ENCODE results near the gene CFAP157. TPM values are rescaled to one million over a fixed set of nuclear protein-coding genes. Genes with fewer than 3 reads are reported as not detected.
"Not testable (repeated sequence)": the region's sequence is repeated elsewhere in the genome, so short reads cannot be mapped to it uniquely, and the experiment has no call there.

Gene CFAP157
- total RNA-seq, 2 donors from 2014 or later = 0.14 TPM

DNA sequence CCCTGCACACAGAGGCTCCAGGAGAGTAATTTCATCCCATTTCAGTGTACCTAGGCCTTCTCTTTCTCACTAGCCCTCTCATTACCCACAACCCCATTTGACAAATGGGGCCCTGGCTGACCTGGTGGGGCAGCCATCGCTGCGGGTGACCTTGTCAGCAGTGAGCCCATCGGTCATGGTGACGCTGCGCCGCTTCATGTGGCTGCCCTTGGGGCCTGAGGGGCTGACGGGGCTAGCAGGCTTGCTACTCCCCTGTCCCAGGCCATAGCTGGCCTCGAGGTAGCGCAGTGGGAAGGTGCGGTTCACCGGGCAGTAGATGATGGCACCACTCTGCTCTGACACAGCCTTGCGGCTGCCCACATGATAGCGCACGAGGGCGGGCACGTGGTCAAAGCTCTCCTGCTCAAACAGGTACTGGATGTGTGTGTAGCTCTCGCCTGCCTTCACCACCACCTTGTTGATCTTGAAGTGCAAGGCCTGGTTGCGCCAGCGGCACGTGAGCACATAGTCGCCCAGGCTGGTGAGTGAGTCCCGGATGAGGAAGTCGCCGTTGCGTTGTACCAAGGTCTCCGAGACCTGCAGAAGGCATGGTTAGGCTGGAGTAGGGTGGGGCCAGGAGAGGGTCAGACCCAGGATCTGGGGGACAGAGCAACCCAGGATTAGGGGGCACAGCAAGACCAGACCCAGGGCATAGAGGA lies 42.5 kb downstream of the CFAP157 start:
- intact Hi-C loops (cut with DNase I) = no loop called here
- DNase-seq (ENCODE audit: low spot score) = no peak

DNA sequence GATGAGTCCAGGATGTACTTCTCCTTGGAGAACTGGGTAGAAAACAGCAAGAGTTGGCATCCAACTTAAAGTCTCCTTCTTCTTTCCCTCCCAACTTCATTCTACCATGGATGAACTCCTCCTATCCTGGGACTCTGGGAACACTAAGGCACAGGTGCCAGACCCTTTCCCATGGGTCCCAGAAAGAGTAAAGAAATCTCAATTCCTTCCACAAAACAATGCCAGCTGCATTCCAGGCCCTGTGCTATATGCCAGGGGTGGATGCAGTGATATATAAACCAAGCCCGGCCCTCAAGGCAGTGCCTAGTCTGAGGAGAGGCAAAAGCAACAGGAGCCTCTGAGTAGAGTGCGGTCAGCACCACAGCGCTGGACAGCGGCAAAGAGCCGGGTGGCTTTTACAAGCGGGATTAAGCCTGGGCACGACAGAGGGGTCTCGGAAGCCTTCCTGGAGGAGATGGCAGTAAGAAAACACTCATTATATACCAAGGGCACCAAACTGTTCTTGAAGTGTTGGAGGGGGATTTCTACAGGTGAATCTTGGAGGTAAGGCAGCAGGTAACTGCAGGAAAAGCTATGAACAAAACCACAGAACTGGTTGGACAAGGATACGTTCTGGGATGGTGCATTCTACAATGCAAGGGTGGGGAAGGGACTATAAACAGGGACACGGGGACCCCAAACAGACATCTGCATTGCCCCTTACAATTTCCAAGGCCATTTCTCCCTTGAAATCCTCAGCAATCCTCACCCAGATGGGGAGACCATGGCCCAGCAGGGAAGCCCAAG lies 44.7 kb downstream of the CFAP157 start:
- intact Hi-C loops (cut with DNase I) = no loop called here
- DNase-seq (ENCODE audit: low spot score) = no peak

DNA sequence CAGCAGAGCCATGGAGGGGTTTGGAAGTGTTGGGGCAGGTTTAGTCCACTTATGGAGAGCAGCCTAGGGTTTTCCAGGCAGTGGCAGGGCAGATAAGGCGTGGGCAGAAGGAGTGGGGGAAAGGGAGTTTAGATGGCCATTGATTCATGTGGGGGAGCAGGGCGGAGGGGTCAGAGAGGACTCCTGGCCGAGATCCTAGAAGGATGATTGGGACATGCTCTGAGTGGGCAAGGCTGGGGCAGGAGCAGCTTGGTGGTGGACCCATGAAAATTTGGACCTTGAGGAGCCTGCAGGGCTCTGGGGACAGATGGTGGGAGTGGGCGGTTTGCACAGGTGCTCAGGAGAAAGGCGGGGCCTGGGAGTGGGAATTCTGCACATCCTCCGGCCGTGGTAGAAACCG lies 46.4 kb downstream of the CFAP157 start:
- DNase-seq (ENCODE audit: low spot score) = no peak
- intact Hi-C loops (cut with DNase I) = no loop called here

DNA sequence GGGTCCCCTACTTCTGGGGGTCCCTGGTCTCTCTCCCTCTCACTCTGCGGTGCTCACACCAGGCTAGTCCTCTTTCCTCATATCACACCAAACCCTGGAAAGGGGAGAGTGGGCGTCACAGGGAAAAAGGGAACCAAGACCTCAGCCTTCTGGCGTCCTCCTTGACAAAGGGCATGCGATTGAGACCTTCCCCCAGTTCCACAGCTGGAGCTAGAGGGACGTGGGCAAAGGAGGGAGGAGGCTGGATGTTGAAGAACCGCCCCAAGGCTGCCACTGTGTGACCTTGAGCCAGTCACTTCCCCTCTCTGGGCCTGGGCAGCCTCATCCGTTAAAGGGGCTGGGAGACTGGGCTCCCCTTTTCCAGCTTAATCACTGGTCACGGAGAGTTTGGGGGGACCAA lies 46.8 kb downstream of the CFAP157 start:
- intact Hi-C loops (cut with DNase I) = no loop called here
- DNase-seq (ENCODE audit: low spot score) = no peak

DNA sequence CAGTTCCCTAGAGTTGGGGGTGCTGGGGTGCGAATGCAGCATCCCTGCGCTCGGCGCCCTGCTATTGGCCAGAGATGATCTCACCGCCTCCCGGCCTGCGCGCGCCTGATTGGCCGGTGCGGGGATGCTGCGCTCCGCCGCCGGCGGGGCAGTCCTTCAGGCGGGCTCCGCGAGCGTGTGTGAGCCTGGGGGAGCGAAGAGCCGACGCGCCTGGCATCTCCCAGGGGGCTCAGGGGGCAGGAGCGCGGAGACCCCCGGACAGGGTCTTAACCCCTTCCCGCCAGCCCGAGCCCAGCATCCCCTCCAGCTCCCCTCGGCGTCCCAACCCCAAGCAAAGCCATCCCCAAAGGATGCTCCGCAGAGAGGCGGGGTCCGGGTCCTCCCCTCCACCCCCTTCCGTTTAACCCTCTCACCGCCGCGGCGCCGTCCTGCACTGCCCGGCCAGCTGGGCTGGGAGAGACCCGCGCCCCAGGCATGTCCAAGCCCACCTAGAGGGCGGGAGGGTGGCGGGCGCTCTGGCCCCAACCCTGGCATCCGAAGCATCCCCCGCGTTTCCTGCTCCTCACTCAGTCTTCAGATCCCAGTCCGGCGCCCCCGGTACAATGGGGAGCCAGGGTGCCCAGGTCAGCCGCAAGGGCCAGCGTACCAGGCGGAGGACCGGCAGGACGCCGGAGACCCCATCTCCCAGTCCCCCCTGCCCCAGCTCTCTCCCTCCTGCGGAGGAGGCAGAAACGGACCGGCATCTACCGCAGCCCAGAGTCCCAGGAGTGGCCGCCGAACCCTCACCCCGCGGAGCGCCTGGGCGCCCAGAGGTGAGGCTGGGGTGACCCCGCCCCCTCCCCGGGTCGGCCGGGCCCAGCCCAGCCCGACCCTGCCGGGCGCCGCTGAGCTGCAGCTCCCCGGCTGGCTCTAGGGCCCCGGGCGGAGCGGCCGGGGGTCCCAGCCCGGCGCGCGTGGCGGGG lies 47.6 kb downstream of the CFAP157 start:
- no peak for DNase-seq (ENCODE audit: low spot score)
- intact Hi-C loops (cut with DNase I) = no loop called here

DNA sequence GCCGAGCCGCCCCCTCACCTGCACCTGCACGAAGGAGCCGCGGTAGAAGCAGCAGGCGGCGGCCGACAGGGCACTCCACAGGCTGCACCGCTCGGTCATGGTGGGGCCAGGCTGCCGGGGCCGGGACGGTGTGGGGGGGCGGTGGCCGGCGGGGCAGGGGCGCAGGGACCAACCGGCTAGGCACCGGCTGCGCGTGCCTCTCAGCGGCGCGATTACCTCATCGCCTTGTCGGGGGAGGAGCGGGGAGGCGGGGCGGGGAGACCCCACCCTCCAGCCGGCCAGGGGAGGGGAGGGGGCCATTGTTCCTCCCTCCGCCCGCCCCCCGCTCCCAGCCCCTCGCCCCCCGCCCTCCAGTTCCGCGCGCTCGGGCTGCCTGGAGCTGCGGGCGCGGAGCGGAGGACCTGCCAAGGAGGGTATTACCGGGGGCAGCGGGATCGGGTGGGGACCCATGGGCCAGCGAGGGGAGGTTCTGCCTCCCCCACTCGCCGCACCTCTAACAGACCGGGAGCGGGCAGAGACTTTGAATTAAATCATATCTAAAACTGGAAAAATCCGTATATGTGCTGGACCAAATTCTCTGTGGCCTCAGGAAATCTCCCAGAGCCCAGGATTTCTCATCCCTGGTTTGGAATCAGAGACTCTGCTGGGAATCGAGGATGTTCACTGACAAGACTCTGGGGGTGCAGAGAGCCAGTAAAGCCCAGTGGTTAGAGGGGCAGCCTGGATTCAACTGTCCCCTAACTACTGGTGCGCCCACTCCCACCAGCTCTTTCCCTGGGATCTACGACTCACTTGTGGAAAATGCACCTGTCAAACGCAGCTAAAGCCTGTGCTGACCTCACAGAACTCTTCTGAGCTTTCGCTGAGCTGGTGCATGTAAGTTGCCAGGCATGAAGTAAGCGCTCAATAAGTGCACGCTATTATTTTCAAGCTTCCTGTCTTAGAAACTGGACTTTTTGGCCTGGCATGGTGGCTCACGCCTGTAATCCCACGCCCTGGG lies 48.6 kb downstream of the CFAP157 start:
- no peak for DNase-seq (ENCODE audit: low spot score)
- intact Hi-C loops (cut with DNase I) = no loop called here

DNA sequence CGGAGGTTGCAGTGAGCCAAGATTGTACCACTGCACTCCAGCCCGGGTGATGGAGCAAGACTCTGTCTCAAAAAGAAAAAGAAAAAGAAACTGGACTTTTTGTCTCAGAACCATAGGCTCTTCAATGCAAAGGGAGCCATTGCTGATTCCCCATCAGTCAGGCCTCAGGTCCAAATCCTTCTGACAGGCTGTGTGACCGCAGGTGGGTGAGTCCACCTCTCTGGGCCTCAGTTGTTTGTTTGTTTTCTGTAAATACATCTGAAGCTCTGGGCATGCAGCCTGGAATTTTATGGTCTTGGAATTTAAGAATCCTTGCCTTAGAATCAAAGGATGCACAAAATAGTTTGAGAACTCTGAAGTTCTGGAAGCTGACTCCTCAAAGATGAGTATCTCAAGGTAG lies 49.4 kb downstream of the CFAP157 start:
- intact Hi-C loops (cut with DNase I) = no loop called here
- no peak for DNase-seq (ENCODE audit: low spot score)

DNA sequence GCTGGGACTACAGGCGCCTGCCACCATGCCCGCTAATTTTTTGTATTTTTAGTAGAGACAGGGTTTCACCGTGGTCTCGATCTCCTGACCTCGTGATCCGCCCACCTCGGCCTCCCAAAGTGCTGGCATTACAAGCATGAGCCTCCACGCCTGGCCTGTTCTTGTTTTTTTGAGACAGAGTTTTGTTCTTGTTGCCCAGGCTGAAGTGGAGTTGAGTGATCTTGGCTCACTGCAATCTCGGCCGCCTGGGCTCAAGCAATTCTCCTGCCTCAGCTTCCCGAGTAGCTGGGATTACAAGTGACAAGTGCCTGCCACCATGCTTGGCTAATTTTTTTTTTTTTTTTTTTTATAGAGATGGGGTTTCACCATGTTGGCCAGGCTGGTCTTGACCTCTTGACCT lies 50.0 kb downstream of the CFAP157 start:
- DNase-seq (ENCODE audit: low spot score) = not testable (repeated sequence)

DNA sequence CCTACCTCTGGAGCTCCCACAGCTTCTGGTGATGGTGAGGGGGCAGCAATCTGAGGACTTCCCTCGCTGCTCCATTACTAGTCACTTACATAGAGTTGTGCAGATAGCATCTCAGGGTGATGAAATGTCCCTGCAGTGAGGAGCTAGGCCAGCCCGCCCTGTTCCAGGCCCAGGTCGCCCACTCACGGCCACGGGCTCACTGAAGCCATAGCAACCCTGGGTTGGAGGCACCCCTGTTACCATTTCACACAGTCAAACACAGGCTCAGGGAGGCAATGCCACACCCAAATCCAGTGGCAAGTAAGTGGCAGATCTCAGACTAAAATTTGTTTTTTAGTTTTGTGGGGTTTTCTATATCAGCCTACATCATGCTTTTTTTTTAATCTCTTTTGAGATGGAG lies 52.1 kb downstream of the CFAP157 start:
- intact Hi-C loops (cut with DNase I) = no loop called here
- DNase-seq (ENCODE audit: low spot score) = no peak

More for the DNA sequence above, 50.0 kb downstream of the CFAP157 start:
- intact Hi-C loops (cut with DNase I) = not testable (repeated sequence)

DNA sequence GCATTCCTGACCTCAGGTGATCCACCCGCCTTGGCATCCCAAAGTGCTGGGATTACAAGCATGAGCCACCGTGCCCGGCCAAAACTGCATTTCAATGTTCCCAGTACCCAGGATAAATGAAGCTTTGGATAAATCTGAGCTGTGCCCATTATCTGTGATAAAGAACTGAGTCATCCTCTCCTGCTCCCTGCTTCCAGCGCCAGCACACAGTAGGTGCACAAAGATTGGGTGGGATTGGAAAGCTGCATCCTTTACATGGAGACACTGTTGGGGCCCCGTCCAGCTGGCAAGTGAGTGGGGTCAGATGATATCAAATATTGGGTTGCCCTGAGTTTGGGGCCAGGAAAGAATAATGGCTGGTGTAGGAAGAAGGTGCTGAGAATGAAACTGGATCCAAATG lies 54.3 kb downstream of the CFAP157 start:
- DNase-seq (ENCODE audit: low spot score) = no peak
- intact Hi-C loops (cut with DNase I) = no loop called here

DNA sequence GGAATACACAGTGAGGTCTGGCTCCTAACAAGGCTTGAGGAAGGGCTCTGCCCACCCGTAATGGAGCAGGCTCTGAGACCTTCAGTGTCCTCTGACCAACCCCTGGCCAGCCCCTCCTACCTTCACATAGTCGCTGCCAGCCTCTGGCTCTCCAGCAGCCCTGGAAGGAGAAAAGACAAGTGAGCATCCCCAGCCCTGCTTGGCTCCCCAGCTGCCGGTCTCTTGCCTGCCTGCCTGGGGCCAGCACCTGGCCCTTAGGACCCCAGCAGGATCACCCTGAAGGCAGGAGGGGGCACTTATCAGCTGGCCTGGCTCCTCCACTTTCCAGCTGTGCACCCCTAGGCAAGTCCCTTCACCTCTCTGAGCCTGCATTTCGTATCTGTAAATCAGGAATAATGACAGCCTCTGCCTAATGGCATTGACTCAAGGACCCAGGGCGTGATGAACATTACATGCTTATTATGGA lies 54.7 kb downstream of the CFAP157 start:
- no peak for DNase-seq (ENCODE audit: low spot score)
- intact Hi-C loops (cut with DNase I) = no loop called here

DNA sequence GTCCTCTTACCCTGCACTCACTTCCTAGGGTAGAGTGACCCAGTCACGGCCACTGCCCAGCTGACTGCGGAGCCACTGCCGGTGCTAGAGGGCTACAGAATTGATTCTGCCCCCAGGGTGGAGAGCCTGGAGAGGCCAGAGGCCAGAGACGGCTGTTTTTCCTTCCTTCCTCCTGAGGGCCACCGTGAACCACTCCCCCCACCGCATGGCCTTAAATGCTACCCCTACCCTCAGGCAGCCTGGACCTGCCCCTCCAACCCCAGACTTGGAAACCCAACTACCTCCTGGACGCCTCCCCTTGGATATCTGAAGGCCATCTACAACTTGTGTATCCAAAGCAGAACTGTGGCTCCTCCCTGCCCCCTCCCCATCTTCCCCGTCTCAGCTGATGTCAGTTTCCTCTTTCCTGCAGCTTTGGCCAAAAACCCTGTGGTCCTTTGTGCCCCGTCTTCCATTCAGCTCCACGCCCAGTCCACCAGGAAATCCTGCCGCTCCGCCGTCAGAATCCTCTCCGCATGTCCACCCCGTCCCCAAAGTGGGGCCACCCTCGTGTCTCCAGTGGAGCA lies 55.4 kb downstream of the CFAP157 start:
- no peak for DNase-seq (ENCODE audit: low spot score)
- intact Hi-C loops (cut with DNase I) = no loop called here

DNA sequence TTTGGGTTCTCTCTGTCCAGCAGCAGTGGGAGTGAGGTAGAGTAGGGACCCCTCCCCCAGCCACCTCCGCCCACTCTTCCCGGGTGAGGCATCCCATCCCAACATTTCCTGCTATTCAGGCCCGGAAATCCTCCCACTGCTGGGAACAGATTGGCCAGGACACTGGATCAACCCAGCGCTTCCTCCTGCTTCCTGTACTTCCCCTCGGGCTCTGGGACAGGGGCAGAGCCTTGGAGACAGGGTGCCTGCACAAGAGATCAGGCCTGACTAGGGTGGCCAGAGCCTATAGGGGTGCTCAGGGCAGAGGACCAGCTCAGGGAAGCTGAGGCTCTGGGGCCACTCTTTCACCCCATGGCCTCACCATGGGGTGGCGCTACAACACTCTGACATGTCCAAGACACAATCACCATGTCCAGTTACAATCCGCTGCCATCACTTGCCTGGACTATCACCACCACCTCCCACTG lies 57.2 kb downstream of the CFAP157 start:
- DNase-seq (ENCODE audit: low spot score) = no peak
- intact Hi-C loops (cut with DNase I) = no loop called here

DNA sequence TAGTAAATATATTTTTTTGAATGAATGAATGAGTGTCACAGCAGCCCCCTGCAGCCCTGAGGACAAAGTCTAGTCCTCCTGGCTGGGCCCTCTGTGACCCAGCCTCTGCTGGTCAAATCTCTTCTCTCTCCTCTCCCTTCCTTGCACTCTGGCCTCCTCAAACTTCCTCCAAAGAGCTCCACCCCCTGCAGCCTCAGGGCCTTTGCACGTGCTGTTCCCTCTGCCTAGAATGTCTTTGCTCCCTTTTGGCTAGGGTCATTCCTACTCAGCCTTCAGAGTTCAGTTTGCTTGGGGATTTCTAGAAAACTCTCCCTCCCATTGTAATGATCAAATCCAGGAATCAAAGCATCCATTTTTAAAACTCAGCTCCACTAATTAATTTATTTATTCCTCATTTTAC lies 58.6 kb downstream of the CFAP157 start:
- no peak for DNase-seq (ENCODE audit: low spot score)
- intact Hi-C loops (cut with DNase I) = no loop called here
